K562 (cell line): Measurements from ENCODE around the gene DOK3. TPM values are rescaled to one million over a fixed set of nuclear protein-coding genes. Genes with fewer than 3 reads are reported as not detected.

Experiments used
- BRF1 ChIP-seq: IDR thresholded peaks from 3 replicates; pipeline ENCODE4 v1.6.1; 2011; ENCODE audit warnings: borderline replicate concordance, mild to moderate bottlenecking; ENCODE audit not compliant: insufficient read length; ENCODE audit errors: extremely low read depth
- CC2D1A ChIP-seq: fragments of 450-650 bp; IDR thresholded peaks from 2 replicates; pipeline ENCODE4 v1.6.1; 2017; ENCODE audit warnings: mild to moderate bottlenecking
- CTCFL ChIP-seq: IDR thresholded peaks from 2 replicates; pipeline ENCODE4 v1.6.1; 2011; ENCODE audit warnings: borderline replicate concordance, low read depth, mild to moderate bottlenecking, moderate library complexity, low read length; ENCODE audit not compliant: insufficient read depth, poor library complexity, severe bottlenecking
- DMBX1 ChIP-seq: fragments of 250-450 bp; sonication (Bioruptor Pico); IDR thresholded peaks from 2 replicates; pipeline ENCODE4 v1.8.0; 2022; ENCODE audit warnings: inconsistent platforms, mild to moderate bottlenecking, moderate library complexity, borderline replicate concordance
- FOXP4 ChIP-seq: sonication (generic); formaldehyde crosslinking; IDR thresholded peaks from 2 replicates; pipeline ENCODE4 v1.8.0; 2022; ENCODE audit warnings: mild to moderate bottlenecking, missing genetic modification reagents, borderline replicate concordance
- GATAD2A ChIP-seq: fragments of 450-650 bp; IDR thresholded peaks from 2 replicates; pipeline ENCODE4 v1.6.1; 2017
- HNRNPUL1 ChIP-seq: fragments of 200-400 bp; formaldehyde crosslinking; IDR thresholded peaks from 2 replicates; pipeline ENCODE4 v1.6.1; 2017; ENCODE audit warnings: low read length
- IRF2 ChIP-seq: sonication (generic); formaldehyde crosslinking; IDR thresholded peaks from 2 replicates; pipeline ENCODE4 v1.8.1; 2022; ENCODE audit warnings: mild to moderate bottlenecking, missing genetic modification reagents
- NELFE ChIP-seq: IDR thresholded peaks from 2 replicates; pipeline ENCODE4 v1.6.1; 2011; ENCODE audit warnings: mild to moderate bottlenecking; ENCODE audit not compliant: insufficient read depth, insufficient read length
- NR1H2 ChIP-seq: sonication (generic); formaldehyde crosslinking; IDR thresholded peaks from 2 replicates; pipeline ENCODE4 v1.4.0; 2020; ENCODE audit warnings: mild to moderate bottlenecking, missing genetic modification reagents
- NUFIP1 ChIP-seq: fragments of 450-650 bp; IDR thresholded peaks from 2 replicates; pipeline ENCODE4 v1.6.1; 2018; ENCODE audit not compliant: partially characterized antibody
- RERE ChIP-seq: sonication (generic); formaldehyde crosslinking; IDR thresholded peaks from 2 replicates; pipeline ENCODE4 v1.8.0; 2023; ENCODE audit warnings: missing genetic modification reagents, mild to moderate bottlenecking, borderline replicate concordance
- SMARCA4 ChIP-seq: fragments of 450-650 bp; IDR thresholded peaks from 2 replicates; pipeline ENCODE4 v1.6.1; 2016
- ZNF165 ChIP-seq: fragments of 250-450 bp; sonication (Bioruptor Pico); IDR thresholded peaks from 2 replicates; pipeline ENCODE4 v1.4.0; 2020; ENCODE audit warnings: borderline replicate concordance
- ZNF583 ChIP-seq: fragments of 250-450 bp; sonication (Bioruptor Pico); IDR thresholded peaks from 2 replicates; pipeline ENCODE4 v1.4.0; 2020
- polyA plus RNA-seq, 8 experiments: library from polyadenylated mRNA; depleted of rRNA in 4 of 8; stranded (reverse) in 5 of 8; unstranded in 3 of 8; fragments of >200 nt; fragmentation: Nextera tagmentation in 2 of 8; fragmentation: Illumina TruSeq in 1 of 8; extraction: Ambion mirVana in 2 of 8; extraction: Trizol in 1 of 8; gene quantifications; 2 replicates each; pipeline versions ENCODE4 v1.2.1 to v1.2.3, GENCODE V29; 2011 to 2014; ENCODE audit warnings: inconsistent platforms in 1 of 8, missing spikeins in 1 of 8
- total RNA-seq, 7 experiments: library from RNA; depleted of rRNA in 6 of 7; stranded (reverse); fragments of >200 nt in 6 of 7; fragmentation: Illumina TruSeq in 2 of 7; extraction: Trizol in 2 of 7; gene quantifications; 2 replicates each; pipeline versions ENCODE4 v1.2.1 to v1.2.3, GENCODE V29; 2011 to 2021; ENCODE audit warnings: low replicate concordance in 1 of 7

The DOK3 gene
- total and polyA plus RNA-seq, 9 of the 15 experiments (the other 6 are each of a cell fraction or from before 2014, with no cell fraction given), result 1.3 to 23.0 (median 8.0) TPM

- TF ChIP-seq HNRNPUL1 (no peak), RERE (CRISPR knock-in tag) (no peak), NELFE (no peak), FOXP4 (CRISPR knock-in tag) (no peak), CC2D1A (no peak), CTCFL (no peak), SMARCA4 (0 out of 2 replicates have a peak, but pooled peaks have one; percentile 15), ZNF583 (CRISPR knock-in tag) (no peak), ZNF165 (no peak), NR1H2 (CRISPR knock-in tag) (no peak), NUFIP1 (no peak), IRF2 (CRISPR knock-in tag) (no peak), DMBX1 (peak; percentile 89), GATAD2A (no peak), BRF1 (no peak)
Observed at GRCh38 chr5:177478711-177479646, 30.6 kb downstream of the DOK3 start (continued).
